ENCODE data around the gene TPX2. TPM values are rescaled to one million over a fixed set of nuclear protein-coding genes. Genes with fewer than 3 reads are reported as not detected.

The TPX2 gene
- total RNA-seq, 1 donor from 2014 or later: 8.4 TPM

- H3K36me3 ChIP-seq (ENCODE audit: control insufficient read depth in 3 of 3, insufficient read depth in 3 of 3, low read length in 3 of 3): no peaks in the 10 kb centered on the region
- H3K9me3 ChIP-seq (ENCODE audit: control insufficient read depth in 3 of 3, low read length in 3 of 3): no peaks in the 10 kb centered on the region
- H3K4me1 ChIP-seq (ENCODE audit: control insufficient read depth in 3 of 3, insufficient read depth in 3 of 3, low read length in 3 of 3): peaks cover 15 to 36% (median 28%) of the 10 kb centered on the region in 3 donors
- peaks cover 7 to 18% (median 11%) of the 10 kb centered on the region in 3 donors for H3K27me3 ChIP-seq (ENCODE audit: control insufficient read depth in 3 of 3, insufficient read depth in 3 of 3, low read length in 3 of 3)
- H3K9ac ChIP-seq (ENCODE audit: low read depth in 1 of 3, low read length in 3 of 3): peak within 1 kb of the TSS; percentile 21 to 74 (median 50)
- H3K4me3 ChIP-seq (ENCODE audit: low read length in 3 of 3): peak within 1 kb of the TSS; percentile 43 to 70 (median 57)
- H3K27ac ChIP-seq (ENCODE audit: low read depth, low read length): peak within 1 kb of the TSS; percentile 54
Observed at GRCh38 chr20:31845300-31845863, 106.3 kb downstream of the TPX2 start, which contains the start of gene FOXS1. Gene FOXS1, minus strand, starts transcription at chr20:31845604. Its CDS starts 62 bp downstream, at chr20:31845542.

- Histone ChIP-seq H3K4me1 (ENCODE audit: control insufficient read depth in 3 of 3, insufficient read depth in 3 of 3, low read length in 3 of 3) (peaks cover 12 to 33% (median 20%) of the 10 kb centered on the region in 3 donors), H3K36me3 (ENCODE audit: control insufficient read depth in 3 of 3, insufficient read depth in 3 of 3, low read length in 3 of 3) (no peaks in the 10 kb centered on the region), H3K27ac (ENCODE audit: low read depth, low read length) (no peak overlapping the region), H3K9me3 (ENCODE audit: control insufficient read depth in 3 of 3, low read length in 3 of 3) (no peaks in the 10 kb centered on the region), H3K4me3 (ENCODE audit: low read length in 3 of 3) (no peak overlapping the region), H3K9ac (ENCODE audit: low read depth in 1 of 3, low read length in 3 of 3) (no peak overlapping the region), H3K27me3 (ENCODE audit: control insufficient read depth in 3 of 3, insufficient read depth in 3 of 3, low read length in 3 of 3) (peaks cover 13 to 31% (median 25%) of the 10 kb centered on the region in 3 donors)
Observed at GRCh38 chr20:31846793-31847138, 107.7 kb downstream of the TPX2 start.

- Histone ChIP-seq H3K36me3 (ENCODE audit: control insufficient read depth in 3 of 3, insufficient read depth in 3 of 3, low read length in 3 of 3) (no peaks in the 10 kb centered on the region), H3K4me1 (ENCODE audit: control insufficient read depth in 3 of 3, insufficient read depth in 3 of 3, low read length in 3 of 3) (peaks cover 4 to 18% (median 12%) of the 10 kb centered on the region in 3 donors), H3K9me3 (ENCODE audit: control insufficient read depth in 3 of 3, low read length in 3 of 3) (no peaks in the 10 kb centered on the region), H3K27ac (ENCODE audit: low read depth, low read length) (no peak overlapping the region), H3K9ac (ENCODE audit: low read depth in 1 of 3, low read length in 3 of 3) (no peak overlapping the region), H3K4me3 (ENCODE audit: low read length in 3 of 3) (no peak overlapping the region), H3K27me3 (ENCODE audit: control insufficient read depth in 3 of 3, insufficient read depth in 3 of 3, low read length in 3 of 3) (peaks cover 18 to 32% (median 25%) of the 10 kb centered on the region in 3 donors)
Observed at GRCh38 chr20:31848088-31848999, 109.3 kb downstream of the TPX2 start.

- no peak overlapping the region for H3K9ac ChIP-seq (ENCODE audit: low read depth in 1 of 3, low read length in 3 of 3)
- no peaks in the 10 kb centered on the region for H3K9me3 ChIP-seq (ENCODE audit: control insufficient read depth in 3 of 3, low read length in 3 of 3)
- no peak overlapping the region for H3K4me3 ChIP-seq (ENCODE audit: low read length in 3 of 3)
- no peak overlapping the region for H3K27ac ChIP-seq (ENCODE audit: low read depth, low read length)
- H3K4me1 ChIP-seq (ENCODE audit: control insufficient read depth in 3 of 3, insufficient read depth in 3 of 3, low read length in 3 of 3): peaks cover 4 to 18% (median 10%) of the 10 kb centered on the region in 3 donors
- H3K36me3 ChIP-seq (ENCODE audit: control insufficient read depth in 3 of 3, insufficient read depth in 3 of 3, low read length in 3 of 3): no peaks in the 10 kb centered on the region
- peaks cover 18 to 32% (median 25%) of the 10 kb centered on the region in 3 donors for H3K27me3 ChIP-seq (ENCODE audit: control insufficient read depth in 3 of 3, insufficient read depth in 3 of 3, low read length in 3 of 3)
Observed at GRCh38 chr20:31849306-31849930, 110.3 kb downstream of the TPX2 start.

Small RNA genes within 50 kb of the gene (small RNA-seq; reads per million reads assigned to genes)
- gene AL160175.1: not detected

Other genes with a start within 250 kb of the TPX2 start
- gene HM13, start 224.8 kb upstream of the TPX2 start, total RNA-seq: 30.8 TPM
- 136 TPM for gene ID1, start 134.0 kb upstream of the TPX2 start, total RNA-seq
- gene COX4I2, start 101.4 kb upstream of the TPX2 start, total RNA-seq: 16.2 TPM
- gene BCL2L1, start 16.4 kb upstream of the TPX2 start, total RNA-seq: 44.9 TPM
- 21.9 TPM for gene MYLK2, start 80.1 kb downstream of the TPX2 start, total RNA-seq
- 3.1 TPM for gene FOXS1, start 106.3 kb downstream of the TPX2 start, total RNA-seq
- gene DUSP15, start 131.2 kb downstream of the TPX2 start, total RNA-seq: 2.1 TPM
- gene TTLL9, start 131.3 kb downstream of the TPX2 start, total RNA-seq: 0.52 TPM
- gene PDRG1, start 212.8 kb downstream of the TPX2 start, total RNA-seq: 3.1 TPM
- gene XKR7, start 228.9 kb downstream of the TPX2 start, total RNA-seq: not detected